Ectodermal cell (in vitro differentiated cells): ENCODE measurements around the gene SMIM41.

Experiments used
- H3K27ac ChIP-seq: 2 replicates; pipeline ENCODE4 v1.7.0; 2013; ENCODE audit warnings: mild to moderate bottlenecking, low read depth, low read length; ENCODE audit not compliant: insufficient read depth, poor library complexity, severe bottlenecking
- H3K27me3 ChIP-seq: 2 replicates; pipeline ENCODE4 v1.7.0; 2013; ENCODE audit warnings: mild to moderate bottlenecking, low read length; ENCODE audit not compliant: insufficient read depth, control insufficient read depth, poor library complexity, severe bottlenecking
- H3K36me3 ChIP-seq: one replicate; pipeline ENCODE4 v1.7.0; 2013; ENCODE audit warnings: low read length; ENCODE audit not compliant: control insufficient read depth, insufficient read depth
- H3K4me1 ChIP-seq: one replicate; pipeline ENCODE4 v1.7.0; 2013; ENCODE audit warnings: low read length; ENCODE audit not compliant: control insufficient read depth, insufficient read depth
- H3K4me3 ChIP-seq: 2 replicates; pipeline ENCODE4 v1.7.0; 2013; ENCODE audit warnings: low read depth, low read length, control low read depth; ENCODE audit not compliant: insufficient read depth
- H3K9me3 ChIP-seq: 2 replicates; pipeline ENCODE4 v1.7.0; 2013; ENCODE audit warnings: mild to moderate bottlenecking, low read length, moderate library complexity; ENCODE audit not compliant: control insufficient read depth
- WGBS, 2 experiments: methylation state at CpG; one replicate each; pipeline ENCODE4 v1.1.7; 2013; ENCODE audit warnings: missing lambda C conversion rate in 2 of 2; 5-methylcytosine and 5-hydroxymethylcytosine counted together

The SMIM41 gene

GRCh38 chr12:52080403-52081251 is 1.1 kb downstream of the SMIM41 start:
- Histone ChIP-seq H3K36me3 (peaks cover 4% of the 10 kb centered on the region), H3K9me3 (no peaks in the 10 kb centered on the region), H3K4me3 (no peak overlapping the region), H3K4me1 (peaks cover 23% of the 10 kb centered on the region), H3K27me3 (no peaks in the 10 kb centered on the region), H3K27ac (no peak overlapping the region)
- 90 to 92% methylated on average over 9 to 10 of the region's 10 CpGs for WGBS, 2 experiments

GRCh38 chr12:52081263-52081733 is 1.8 kb downstream of the SMIM41 start:
- WGBS, 2 experiments: 59 to 62% methylated on average over 9 of the region's 9 CpGs
- peaks cover 4% of the 10 kb centered on the region for H3K36me3 ChIP-seq
- no peak overlapping the region for H3K27ac ChIP-seq
- no peak overlapping the region for H3K4me3 ChIP-seq
- peaks cover 23% of the 10 kb centered on the region for H3K4me1 ChIP-seq
- H3K27me3 ChIP-seq: no peaks in the 10 kb centered on the region
- H3K9me3 ChIP-seq: no peaks in the 10 kb centered on the region

- 65 to 66% methylated on average over 13 of the region's 13 CpGs for WGBS, 2 experiments
- H3K4me3 ChIP-seq: no peak overlapping the region
- H3K36me3 ChIP-seq: no peaks in the 10 kb centered on the region
- H3K27me3 ChIP-seq: no peaks in the 10 kb centered on the region
- H3K4me1 ChIP-seq: peaks cover 23% of the 10 kb centered on the region
- no peaks in the 10 kb centered on the region for H3K9me3 ChIP-seq
- no peak overlapping the region for H3K27ac ChIP-seq
Measured at GRCh38 chr12:52082026-52082668, 2.6 kb downstream of the SMIM41 start.

GRCh38 chr12:52082669-52082987 is 3.1 kb downstream of the SMIM41 start:
- Histone ChIP-seq H3K27ac (no peak overlapping the region), H3K9me3 (no peaks in the 10 kb centered on the region), H3K4me1 (peaks cover 23% of the 10 kb centered on the region), H3K27me3 (no peaks in the 10 kb centered on the region), H3K4me3 (no peak overlapping the region), H3K36me3 (no peaks in the 10 kb centered on the region)
- 77 to 81% methylated on average over 4 of the region's 4 CpGs for WGBS, 2 experiments

- no peak overlapping the region for H3K4me3 ChIP-seq
- 54 to 55% methylated on average over 11 of the region's 11 CpGs for WGBS, 2 experiments
- no peaks in the 10 kb centered on the region for H3K27me3 ChIP-seq
- no peak overlapping the region for H3K27ac ChIP-seq
- peaks cover 23% of the 10 kb centered on the region for H3K4me1 ChIP-seq
- H3K9me3 ChIP-seq: no peaks in the 10 kb centered on the region
- H3K36me3 ChIP-seq: no peaks in the 10 kb centered on the region
Measured at GRCh38 chr12:52082988-52083637, 3.6 kb downstream of the SMIM41 start.

GRCh38 chr12:52083638-52083996 is 4.1 kb downstream of the SMIM41 start:
- Histone ChIP-seq H3K36me3 (no peaks in the 10 kb centered on the region), H3K27me3 (no peaks in the 10 kb centered on the region), H3K4me3 (no peak overlapping the region), H3K9me3 (no peaks in the 10 kb centered on the region), H3K27ac (no peak overlapping the region), H3K4me1 (peaks cover 23% of the 10 kb centered on the region)
- 44 to 50% methylated on average over 2 of the region's 2 CpGs for WGBS, 2 experiments

GRCh38 chr12:52084491-52085231 is 5.2 kb downstream of the SMIM41 start:
- Histone ChIP-seq H3K27me3 (no peaks in the 10 kb centered on the region), H3K36me3 (no peaks in the 10 kb centered on the region), H3K4me1 (peaks cover 23% of the 10 kb centered on the region), H3K4me3 (no peak overlapping the region), H3K9me3 (no peaks in the 10 kb centered on the region), H3K27ac (no peak overlapping the region)
- WGBS, 2 experiments: 92 to 94% methylated on average over 9 of the region's 9 CpGs

- Histone ChIP-seq H3K4me3 (no peak overlapping the region), H3K36me3 (no peaks in the 10 kb centered on the region), H3K4me1 (peaks cover 19% of the 10 kb centered on the region), H3K27me3 (no peaks in the 10 kb centered on the region), H3K9me3 (no peaks in the 10 kb centered on the region), H3K27ac (no peak overlapping the region)
- WGBS, 2 experiments: 88 to 89% methylated on average over 6 of the region's 6 CpGs
Measured at GRCh38 chr12:52085682-52086180, 6.2 kb downstream of the SMIM41 start.

- no peak overlapping the region for H3K27ac ChIP-seq
- no peak overlapping the region for H3K4me3 ChIP-seq
- H3K36me3 ChIP-seq: no peaks in the 10 kb centered on the region
- no peaks in the 10 kb centered on the region for H3K9me3 ChIP-seq
- peaks cover 13% of the 10 kb centered on the region for H3K4me1 ChIP-seq
- 90 to 91% methylated on average over 9 of the region's 9 CpGs for WGBS, 2 experiments
- no peaks in the 10 kb centered on the region for H3K27me3 ChIP-seq
Measured at GRCh38 chr12:52086366-52086765, 6.9 kb downstream of the SMIM41 start.
